ENCODE measurements around the gene APLP2.

The APLP2 gene

DNA sequence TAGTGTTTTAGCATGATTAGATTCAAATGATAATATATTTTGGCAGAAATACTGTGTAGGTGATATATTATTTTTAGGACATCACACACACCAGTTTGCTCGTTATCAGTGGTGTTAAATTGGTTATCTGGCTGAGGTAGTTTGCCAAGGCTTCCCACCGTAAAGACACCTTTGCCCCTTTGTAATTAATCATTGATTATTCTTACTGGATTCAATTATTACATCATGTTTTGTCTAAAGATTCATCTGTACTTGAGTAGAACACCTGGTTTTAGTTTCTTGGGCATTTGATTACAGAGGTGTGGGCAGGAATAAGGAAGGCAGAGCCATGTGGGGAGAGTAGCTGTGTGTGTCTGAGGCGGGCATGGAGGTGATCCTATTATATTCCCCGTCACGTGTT is 50.4 kb downstream of the APLP2 start:
- DNase-seq = no peak

DNA sequence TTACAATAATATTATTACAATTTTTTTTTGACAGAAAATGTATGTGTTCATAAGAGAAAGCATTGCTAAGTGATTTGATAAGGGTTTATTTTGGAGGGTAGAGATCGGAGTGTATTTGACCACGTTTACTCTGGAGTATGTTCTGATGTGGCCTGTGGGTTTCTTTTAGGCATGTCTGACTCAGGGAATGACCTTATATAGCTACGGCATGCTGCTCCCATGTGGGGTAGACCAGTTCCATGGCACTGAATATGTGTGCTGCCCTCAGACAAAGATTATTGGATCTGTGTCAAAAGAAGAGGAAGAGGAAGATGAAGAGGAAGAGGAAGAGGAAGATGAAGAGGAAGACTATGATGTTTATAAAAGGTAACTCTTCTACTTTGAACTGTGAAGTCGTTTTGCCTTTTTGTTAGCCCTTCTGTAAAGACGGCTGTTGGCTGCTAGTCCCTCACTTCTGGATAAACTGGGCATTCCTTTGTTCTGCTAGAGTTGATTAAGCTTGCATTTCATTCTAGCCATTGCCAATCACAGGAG is 51.8 kb downstream of the APLP2 start:
- DNase-seq = no peak

DNA sequence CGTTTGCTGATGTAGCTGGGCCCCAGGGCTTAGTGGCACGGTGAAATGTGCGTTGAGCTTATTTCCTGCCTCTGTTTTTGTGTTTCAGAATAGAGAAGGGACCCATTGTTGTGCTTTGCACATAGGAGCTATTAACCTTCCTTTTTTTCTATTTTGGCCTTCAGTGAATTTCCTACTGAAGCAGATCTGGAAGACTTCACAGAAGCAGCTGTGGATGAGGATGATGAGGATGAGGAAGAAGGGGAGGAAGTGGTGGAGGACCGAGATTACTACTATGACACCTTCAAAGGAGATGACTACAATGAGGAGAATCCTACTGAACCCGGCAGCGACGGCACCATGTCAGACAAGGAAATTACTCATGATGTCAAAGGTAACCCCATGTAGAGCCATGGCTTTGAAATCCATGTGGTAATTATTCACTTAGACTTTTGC is 52.5 kb downstream of the APLP2 start:
- no peak for DNase-seq

DNA sequence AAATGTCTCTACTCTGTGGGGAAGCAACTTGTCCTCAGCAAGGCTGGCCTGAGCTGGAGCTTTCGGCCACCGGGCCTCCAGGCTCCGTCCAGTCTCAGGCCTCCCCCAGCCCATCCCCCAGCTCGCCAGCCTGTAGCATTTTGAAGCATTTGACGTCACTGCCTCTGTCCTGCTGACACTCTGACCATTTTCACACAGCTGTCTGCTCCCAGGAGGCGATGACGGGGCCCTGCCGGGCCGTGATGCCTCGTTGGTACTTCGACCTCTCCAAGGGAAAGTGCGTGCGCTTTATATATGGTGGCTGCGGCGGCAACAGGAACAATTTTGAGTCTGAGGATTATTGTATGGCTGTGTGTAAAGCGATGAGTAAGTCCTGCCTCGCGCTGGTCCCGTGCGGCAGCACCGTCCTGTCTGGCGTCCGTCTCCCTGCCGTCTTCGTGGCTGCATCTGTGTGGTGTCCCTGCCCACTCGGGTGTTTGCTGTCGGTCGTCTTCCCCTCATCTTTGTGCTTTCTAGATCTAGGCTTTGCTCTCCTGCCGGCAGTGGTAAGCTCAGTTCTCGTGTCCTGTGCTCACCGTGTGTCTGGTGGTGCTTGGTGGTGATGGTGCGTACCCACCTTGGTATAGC is 53.8 kb downstream of the APLP2 start:
- no peak for DNase-seq

DNA sequence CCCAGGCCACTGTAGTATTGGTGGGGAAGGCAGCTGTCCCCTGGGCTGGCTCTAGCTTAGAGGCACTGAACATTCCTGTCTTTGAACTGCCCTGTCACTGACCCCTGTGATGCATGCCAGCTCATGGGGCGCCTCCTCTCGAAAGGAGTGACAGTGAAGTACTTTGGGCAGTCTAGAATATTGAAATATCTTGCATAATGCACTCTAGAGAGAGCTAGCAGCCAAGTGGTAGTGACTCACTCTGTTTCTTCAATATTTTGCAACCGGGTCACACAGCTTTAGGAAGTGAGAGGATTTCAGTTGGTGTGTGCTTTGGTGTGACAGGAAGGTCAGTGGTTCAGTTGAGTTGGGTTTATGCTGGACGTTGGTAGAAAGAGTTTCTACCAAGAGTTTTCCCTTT is 54.4 kb downstream of the APLP2 start:
- DNase-seq = no peak

DNA sequence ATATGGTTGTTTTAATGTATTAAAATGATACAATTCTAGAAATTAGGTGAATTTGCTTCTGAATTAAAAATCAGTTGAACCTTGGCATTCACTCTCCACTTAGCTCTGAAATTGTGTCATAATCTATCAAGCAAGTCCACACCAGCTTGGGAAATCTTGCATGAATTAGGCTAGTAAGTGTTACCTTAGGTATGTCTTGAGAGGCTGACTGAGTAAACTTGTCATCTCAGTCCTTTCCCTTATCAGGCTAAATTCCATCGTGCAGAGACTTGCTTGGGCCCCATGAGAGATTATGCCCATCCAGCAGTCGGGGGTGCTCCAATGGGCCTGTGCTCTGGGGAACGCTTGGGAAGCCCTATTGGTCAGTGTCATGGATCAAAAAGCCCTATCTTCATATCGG is 55.9 kb downstream of the APLP2 start:
- no peak for DNase-seq

DNA sequence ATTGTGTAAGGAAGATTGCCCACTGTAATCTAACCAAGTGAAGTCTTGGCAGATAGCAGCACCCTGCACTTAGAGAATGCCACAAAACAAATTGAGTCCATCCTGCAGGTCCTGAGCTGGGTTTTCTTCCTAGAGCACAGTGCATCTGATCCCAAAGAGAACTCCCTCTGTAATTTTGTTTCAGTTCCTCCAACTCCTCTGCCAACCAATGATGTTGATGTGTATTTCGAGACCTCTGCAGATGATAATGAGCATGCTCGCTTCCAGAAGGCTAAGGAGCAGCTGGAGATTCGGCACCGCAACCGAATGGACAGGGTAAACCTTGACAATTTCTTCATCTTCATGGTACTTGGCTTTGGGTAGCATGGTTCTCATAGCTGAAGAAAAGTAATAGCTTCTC is 56.8 kb downstream of the APLP2 start:
- no peak for DNase-seq

DNA sequence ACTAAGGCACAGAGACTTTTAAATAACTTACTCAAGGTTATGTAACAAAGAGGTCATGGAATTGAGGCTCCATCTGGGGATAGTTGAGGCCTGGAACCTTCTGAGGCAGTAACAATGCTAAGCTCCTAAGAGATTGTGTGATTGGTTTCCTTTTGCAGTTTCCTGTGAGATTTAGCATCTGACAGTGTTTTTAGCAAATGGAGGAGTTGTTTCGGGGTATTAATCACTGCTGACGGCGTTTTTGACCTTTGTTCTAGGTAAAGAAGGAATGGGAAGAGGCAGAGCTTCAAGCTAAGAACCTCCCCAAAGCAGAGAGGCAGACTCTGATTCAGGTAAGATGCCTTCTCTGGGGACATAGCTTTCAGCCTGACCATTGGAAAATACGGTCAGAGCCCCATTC is 57.8 kb downstream of the APLP2 start:
- no peak for DNase-seq

DNA sequence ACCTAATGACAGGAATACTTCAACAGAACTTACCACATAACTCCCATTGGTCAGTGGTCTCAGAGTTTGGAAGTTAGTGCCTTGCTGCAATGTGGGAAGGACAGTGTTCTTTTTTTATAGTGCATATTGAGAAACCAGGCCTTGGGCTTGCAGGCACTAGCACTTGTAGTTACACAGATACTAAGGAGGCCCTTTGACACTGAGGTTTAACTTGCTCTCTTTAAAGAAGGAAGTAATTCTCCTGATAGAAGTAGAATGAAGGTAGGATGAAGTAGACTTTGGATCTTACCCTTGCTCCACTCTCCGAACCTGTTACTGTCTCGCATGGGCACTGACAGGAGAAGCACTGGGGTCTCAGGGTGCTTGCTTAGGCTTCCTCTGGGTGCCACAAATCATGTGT is 58.9 kb downstream of the APLP2 start:
- DNase-seq = no peak

DNA sequence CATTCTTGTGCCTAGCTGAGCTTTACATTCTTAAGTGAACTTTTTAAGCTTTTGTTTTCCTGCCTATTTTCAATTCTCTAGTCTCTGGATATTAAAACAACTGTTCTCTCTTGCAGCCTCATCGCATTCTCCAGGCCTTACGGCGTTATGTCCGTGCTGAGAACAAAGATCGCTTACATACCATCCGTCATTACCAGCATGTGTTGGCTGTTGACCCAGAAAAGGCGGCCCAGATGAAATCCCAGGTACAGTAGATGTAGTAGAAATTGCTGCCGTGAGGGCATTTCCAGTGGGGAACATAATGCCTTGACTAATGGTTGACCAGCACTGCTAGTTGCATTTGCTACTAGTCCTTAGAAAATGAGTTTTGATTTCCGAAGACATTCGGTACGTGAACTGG is 60.2 kb downstream of the APLP2 start:
- no peak for DNase-seq

DNA sequence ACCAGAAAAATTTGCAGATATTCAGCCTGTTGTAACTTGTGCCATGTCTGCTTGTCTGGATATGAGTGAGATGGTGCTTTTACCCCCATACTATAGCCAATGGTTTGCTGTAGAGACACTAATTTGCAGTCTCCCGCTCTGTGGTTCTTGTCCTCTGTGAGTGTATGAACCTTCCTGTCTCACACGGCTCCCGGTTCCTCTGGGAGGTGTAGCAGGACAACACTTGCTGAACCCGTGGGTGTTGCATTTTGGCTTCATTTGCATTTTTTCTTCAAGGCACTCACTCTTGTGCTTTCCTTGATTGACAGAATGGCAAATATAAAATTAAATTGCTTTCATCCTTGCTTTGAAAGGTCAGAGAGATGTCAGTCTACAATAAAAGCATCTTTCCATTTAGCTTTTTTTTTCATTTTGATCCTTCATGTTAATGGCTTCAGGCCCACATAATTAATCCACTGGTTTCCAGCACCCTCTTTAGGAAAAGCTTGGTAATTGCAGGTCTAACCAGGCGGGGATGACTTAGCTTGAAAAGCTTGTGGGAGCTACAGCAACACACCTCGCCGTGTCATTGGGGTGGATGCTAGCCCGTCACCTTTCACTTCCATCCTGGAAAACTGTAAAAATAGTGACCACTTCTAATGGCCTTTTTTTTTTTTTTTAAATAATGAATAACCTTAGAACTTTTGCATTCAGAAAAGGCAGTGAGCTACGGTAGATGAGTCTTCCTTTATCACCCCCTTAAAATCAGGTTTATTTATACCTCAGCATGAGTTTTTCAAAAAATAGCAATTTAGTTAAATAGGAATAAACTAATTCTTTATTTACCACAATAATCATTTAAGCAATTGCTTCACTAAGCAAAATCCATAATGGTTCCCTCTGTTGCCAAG is 62.5 kb downstream of the APLP2 start:
- DNase-seq = no peak

DNA sequence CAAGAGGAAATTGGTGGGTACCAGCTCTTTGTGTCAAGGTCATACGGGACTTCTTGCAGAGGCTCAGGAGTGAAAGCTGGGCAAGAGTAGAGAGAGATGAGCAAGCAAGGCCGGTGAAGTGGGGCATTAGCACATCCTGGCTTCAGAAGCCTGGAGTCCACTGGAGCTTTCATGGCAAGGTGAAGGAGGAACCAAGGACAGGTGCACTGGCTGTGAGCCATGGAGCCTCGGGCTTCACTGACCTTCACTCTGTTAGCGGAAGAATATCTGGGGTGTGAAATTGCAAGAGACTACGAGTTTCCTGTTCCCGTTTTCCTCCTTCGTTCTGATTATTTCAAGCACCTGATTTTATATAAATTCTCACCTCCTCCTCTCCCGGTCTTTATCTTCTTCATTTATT is 64.0 kb downstream of the APLP2 start:
- DNase-seq = no peak

DNA sequence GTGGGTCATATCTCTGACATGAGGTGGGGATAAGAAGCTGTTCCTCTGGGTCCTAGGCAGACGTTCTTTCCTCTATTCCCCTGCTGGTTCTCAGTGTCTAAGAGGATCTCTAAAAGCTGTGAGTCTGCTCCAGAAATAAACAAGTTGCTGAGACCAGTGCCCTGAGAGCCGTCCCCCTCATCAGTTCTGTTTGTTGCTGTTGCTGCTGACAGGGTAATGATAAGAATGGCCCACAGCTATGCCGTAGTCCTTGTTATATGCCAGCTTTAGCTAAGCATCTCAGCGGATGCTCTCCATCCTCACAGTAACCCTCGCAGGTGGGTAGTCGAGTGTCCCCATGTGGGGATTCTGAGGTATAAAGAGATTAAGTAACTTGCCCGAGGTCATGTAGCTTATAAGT is 66.4 kb downstream of the APLP2 start:
- no peak for DNase-seq

DNA sequence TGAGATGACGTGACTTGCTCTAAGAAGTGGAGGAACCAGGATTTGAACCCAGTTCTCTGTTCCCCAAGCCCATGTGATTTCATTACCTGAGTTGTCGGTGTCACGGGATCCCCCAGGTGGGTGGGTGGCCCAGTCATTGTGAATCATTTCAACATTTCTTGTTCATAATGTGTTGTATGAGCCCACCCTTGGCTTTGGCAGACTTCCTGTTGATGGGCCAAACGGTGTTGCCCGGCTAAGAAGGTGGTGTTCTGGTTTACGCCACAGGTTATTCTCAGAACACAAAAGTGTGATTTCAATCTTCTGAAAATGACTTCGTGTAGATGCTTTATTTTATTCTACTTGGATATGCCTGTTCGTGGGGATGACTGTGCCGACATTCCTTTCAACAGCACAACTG is 68.3 kb downstream of the APLP2 start:
- DNase-seq = no peak

DNA sequence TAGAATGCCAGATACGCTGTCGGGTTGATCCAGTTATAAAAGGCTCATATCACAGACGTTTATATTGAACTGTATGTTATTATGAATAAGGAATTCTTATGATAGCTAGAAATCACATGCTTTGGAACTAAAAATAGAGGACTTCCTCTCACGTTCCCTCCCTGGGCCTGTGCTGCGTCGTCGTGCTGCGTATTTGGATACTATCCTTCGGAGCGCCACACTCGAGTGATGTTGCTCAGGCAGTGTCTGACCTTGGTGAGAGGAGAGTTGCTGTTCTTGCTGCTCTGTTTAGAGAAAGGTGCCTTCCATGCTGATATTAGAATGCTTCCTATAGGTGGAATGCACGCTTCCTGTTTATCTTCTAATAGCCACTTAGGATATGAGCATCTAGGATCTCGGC is 69.7 kb downstream of the APLP2 start:
- no peak for DNase-seq

DNA sequence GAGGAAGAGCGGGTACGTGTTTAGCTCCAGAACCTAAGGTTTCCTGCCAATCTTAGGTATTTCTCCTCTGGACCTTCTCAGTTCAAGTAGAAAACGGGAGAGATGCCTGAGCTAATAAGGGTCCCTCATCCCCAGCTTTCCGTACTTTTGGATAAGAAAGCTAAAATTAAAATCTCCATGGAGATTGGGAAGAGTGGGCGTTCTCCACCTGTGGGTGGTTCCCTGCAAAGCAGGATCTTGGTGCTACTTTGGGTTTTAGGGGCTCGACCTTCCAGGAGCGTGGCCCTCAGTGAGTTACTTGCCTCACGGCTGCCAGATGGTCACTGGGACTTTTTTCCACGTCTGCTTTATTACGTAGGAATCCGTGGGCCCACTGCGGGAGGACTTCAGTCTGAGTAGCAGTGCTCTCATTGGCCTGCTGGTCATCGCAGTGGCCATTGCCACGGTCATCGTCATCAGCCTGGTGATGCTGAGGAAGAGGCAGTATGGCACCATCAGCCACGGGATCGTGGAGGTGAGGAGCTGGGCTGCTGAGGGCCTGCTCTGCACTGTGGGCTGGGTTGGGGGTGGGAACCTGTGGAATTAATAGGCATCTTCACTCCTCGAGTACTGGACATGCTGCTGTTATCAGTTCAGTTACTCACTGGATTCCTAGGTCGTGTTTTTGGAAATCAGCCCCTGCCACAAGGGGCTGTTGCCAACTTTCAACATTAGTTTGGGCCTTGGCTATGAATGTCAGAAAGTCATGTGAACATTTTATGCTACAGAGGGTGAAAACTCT is 72.1 kb downstream of the APLP2 start:
- DNase-seq = no peak

DNA sequence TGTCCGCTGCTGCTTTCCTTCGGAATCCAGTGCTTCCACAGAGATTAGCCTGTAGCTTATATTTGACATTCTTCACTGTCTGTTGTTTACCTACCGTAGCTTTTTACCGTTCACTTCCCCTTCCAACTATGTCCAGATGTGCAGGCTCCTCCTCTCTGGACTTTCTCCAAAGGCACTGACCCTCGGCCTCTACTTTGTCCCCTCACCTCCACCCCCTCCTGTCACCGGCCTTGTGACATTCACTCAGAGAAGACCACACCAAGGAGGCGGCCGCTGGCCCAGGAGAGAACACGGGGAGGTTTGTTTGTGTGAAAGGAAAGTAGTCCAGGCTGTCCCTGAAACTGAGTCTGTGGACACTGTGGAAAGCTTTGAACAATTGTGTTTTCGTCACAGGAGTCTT is 74.4 kb downstream of the APLP2 start:
- no peak for DNase-seq

DNA sequence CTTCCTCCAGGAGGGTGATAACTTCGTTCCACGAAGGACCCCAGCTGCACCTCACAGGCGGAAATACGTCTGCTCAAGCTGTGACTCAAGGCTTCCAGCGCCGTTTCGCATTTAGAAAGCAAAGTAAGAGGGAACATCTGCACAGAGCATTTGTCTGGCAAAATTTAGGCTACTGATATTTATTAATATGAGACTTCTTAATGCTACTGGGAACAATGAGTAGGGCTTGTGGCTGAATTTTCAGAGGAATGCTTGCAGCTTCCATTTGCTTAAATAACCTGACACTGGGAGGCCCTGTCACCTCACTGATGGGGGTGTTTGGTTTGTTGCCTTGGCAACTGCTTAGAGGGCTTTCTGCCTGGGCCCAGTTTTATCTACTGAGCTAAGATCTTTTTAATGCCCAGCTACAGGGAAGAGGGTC is 75.2 kb downstream of the APLP2 start:
- no peak for DNase-seq

DNA sequence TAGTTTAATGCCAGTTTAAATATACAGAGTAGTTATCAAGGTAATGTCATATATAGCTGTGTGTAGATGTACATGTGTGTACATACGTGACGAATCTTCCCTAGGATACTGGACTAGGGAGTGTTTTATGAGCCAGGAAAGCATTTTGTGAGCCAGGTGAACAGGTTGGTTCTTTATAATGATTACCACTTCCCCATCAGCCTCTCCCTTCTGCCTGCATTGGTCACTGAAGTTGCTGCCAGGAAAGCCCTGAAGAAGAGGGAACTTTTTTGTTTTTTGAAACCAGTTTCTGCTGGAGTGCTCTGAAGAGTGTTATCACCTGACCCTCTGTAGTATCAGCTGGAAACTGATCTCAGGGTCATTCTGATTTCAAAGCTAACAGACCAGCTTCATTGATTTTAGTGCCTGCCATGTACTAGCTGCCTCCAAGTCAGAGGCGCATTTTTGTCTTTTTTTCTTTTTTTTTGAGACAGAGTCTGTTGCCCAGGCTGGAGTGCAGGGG is 75.7 kb downstream of the APLP2 start:
- no peak for DNase-seq

DNA sequence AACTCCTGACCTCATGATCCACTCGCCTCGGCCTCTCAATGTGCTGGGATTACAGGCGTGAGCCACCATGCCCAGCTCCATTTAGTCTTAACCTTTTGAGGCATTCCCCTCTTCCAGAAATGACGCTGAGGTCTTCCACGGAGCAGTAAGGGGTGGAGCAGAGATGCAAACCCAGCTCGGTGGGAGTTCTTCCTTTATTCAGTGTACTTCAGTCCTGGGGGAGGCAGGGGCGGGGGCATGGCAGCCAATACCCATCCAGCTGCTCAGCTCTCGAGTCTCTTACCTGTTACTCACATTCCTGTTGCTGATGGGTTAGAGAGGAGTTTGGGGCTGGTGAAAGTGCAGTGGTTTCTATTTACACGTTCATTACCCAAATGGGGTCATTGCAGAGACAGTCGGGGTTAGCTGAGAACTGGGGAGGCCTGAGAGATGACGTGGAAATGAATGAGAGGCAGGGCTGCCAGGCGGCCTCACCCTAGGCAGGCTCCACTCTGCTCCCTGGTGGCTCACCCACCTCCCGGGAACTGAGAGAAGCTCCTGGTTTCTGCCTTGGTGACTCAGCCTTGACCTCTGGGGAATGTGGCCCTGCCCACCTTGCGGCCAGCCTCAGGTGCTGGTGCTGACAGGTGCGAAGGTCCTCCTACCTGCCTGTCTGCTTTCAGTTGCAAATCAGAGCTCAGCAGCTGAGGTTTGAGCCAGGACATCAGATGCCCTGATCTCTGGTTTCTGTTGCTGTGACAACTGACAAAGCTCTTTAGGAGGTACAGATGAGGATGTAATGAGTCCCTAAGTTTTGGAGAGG is 76.5 kb downstream of the APLP2 start:
- DNase-seq = no peak

DNA sequence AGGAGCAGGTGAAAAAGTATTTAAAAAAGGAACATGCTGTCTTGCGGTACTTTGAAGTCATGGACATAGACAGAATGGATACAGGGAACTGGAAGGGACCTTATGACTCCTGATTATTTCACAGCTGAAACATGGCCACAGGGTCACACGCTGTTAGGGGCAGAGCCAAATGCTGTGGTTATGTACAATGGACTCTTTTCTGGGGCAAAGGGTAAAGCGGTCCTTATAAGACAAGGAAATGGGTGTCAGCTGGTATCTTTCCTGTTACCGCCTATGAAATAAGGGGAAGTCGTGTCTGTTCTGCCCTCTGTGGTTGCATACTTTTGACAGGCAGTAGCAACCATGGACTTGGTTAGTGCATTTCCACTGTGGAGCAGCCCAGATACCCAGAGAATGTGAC is 77.1 kb downstream of the APLP2 start:
- no peak for DNase-seq

DNA sequence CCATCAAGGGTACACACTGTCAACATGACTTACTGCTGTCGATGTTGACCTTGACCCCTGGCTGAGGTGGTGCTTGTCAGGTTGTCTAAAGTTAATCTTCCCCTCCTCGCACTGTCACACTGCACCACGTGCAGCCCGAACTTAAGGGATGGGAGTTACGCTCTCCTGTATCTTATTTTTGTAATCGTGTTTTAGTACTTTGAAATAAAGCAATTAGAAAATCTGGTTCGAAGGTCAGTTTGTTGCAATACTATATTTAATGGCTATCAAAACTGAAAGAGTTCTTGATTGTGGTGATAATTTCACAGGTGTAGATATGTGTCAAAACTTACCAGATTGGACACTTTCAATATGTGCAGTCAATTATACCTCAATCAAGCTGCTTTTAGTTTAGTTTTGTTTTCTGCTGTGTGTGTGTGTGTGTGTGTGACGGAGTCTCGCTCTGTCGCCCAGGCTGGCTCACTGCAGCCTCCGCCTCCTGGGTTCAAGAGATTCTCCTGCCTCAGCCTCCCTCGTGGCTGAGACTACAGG is 79.2 kb downstream of the APLP2 start:
- no peak for DNase-seq
